SU-DHL-6 (cell line): ENCODE results near the gene GNPNAT1.
A peak's percentile ranks its signal among the peaks of the same experiment; 100 is the strongest.

Experiments
- H2AFZ ChIP-seq: fragments of 200-600 bp; sonication (generic); 2 replicates; pipeline ENCODE4 v1.6.1; 2014; ENCODE audit warnings: low read depth, mild to moderate bottlenecking, moderate library complexity, mixed read lengths, antibody characterized with exemption, low read length; ENCODE audit not compliant: severe bottlenecking
- H3F3A ChIP-seq: fragments of 200-600 bp; shearing (Covaris generic); 2 replicates; pipeline ENCODE4 v1.6.0; 2016; ENCODE audit warnings: antibody characterized with exemption, mild to moderate bottlenecking; ENCODE audit not compliant: insufficient read depth
- H3K27ac ChIP-seq: fragments of 200-600 bp; sonication (generic); 2 replicates; pipeline ENCODE4 v1.5.1; 2016; ENCODE audit warnings: low read depth, mild to moderate bottlenecking, low read length, moderate library complexity, mixed read lengths
- H3K27me3 ChIP-seq: fragments of 200-600 bp; sonication (generic), shearing (Covaris generic); 2 replicates; pipeline ENCODE4 v1.6.0; 2014; ENCODE audit warnings: mild to moderate bottlenecking, low read length
- H3K36me3 ChIP-seq: fragments of 200-600 bp; sonication (generic); 2 replicates; pipeline ENCODE4 v1.6.1; 2014; ENCODE audit warnings: mild to moderate bottlenecking, low read length, mixed read lengths
- H3K4me2 ChIP-seq: fragments of 300-600, 200-600 bp; shearing (Covaris generic), sonication (generic); 2 replicates; pipeline ENCODE4 v1.6.0; 2014; ENCODE audit warnings: low read length, low read depth, mild to moderate bottlenecking; ENCODE audit not compliant: poor library complexity, severe bottlenecking
- H3K4me3 ChIP-seq: fragments of 200-600 bp; sonication (generic); 2 replicates; pipeline ENCODE4 v1.5.1; 2014; ENCODE audit warnings: antibody characterized with exemption, low read length, mild to moderate bottlenecking, mixed read lengths; ENCODE audit not compliant: insufficient read depth, poor library complexity, severe bottlenecking
- H3K79me2 ChIP-seq: fragments of 200-600 bp; sonication (generic); 2 replicates; pipeline ENCODE4 v1.6.1; 2014; ENCODE audit warnings: mild to moderate bottlenecking, low read length, moderate library complexity; ENCODE audit not compliant: insufficient read depth
- H3K9ac ChIP-seq: fragments of 200-600 bp; sonication (generic); 2 replicates; pipeline ENCODE4 v1.7.0; 2014; ENCODE audit warnings: mild to moderate bottlenecking, low read length
- H3K9me2 ChIP-seq: fragments of 200-600 bp; sonication (generic); replicated peaks from 2 replicates; pipeline ENCODE4 v1.6.1; 2014; ENCODE audit warnings: low read length; ENCODE audit not compliant: insufficient read depth
- H3K9me3 ChIP-seq: fragments of 200-600 bp; sonication (generic); 2 replicates; pipeline ENCODE4 v1.6.1; 2014; ENCODE audit warnings: low read length, mixed read lengths; ENCODE audit not compliant: insufficient read depth
- H4K20me1 ChIP-seq: fragments of 200-600 bp; sonication (generic); 2 replicates; pipeline ENCODE4 v1.6.1; 2014; ENCODE audit warnings: low read depth, mild to moderate bottlenecking, antibody characterized with exemption, low read length, moderate library complexity, mixed read lengths
- EZH2phosphoT487 ChIP-seq: fragments of 200-600 bp; sonication (generic), shearing (Covaris generic); conservative IDR thresholded peaks from 2 replicates; pipeline ENCODE4 v1.6.1; 2018; ENCODE audit warnings: mild to moderate bottlenecking, antibody characterized with exemption, low read length, moderate library complexity, mixed read lengths
- TF ChIP-seq, protein P1 (sequence below): fragments of 200-600 bp; sonication (generic); IDR thresholded peaks from one replicate; pipeline ENCODE4 v1.5.1; 2017; ENCODE audit warnings: antibody characterized with exemption, mild to moderate bottlenecking, low read length, moderate library complexity; ENCODE audit not compliant: insufficient read depth, poor library complexity, severe bottlenecking

Gene GNPNAT1

DNA sequence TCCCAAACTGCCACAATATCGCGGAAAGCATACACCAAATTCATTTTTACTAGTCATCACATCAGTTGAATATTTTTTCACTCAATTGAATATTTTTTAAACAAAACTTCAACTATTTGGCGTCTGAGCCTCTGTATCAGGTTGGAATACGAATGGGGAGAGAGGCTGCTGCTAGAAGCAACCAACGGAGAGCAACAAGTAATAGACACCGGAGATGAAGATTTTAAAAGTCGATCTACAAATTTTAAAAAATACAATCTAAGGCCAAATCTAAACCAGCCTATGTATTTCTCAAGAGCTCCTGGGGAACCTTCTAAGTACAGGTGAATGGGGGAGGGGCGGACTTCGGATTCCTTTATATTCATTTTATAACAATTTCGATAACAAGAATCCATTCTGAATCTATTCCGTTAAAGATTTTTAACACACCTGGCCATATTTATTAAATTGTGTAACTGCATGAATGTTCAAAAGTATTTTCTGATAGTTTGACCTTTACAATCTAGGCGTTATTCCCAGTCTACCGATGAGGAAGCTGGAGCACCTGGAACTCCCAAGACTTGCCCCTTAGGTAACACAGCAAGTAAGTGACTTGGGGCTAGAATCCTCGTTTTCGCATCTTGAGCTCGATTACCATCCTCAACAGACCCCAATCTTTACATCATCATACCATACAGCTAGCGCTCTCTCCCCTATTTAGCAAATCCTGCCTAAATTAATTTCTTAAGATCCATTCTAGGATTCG lies 1.2 kb downstream of the GNPNAT1 start:
- Histone ChIP-seq H4K20me1 (no peaks in the 10 kb centered on the region), H3K27ac (no peak overlapping the region), H3K9me3 (no peaks in the 10 kb centered on the region), H3K9me2 (no peaks in the 10 kb centered on the region), H3K27me3 (no peaks in the 10 kb centered on the region), H3F3A (peaks cover 18% of the 10 kb centered on the region), H3K9ac (peak overlapping the region; percentile 78), H3K36me3 (no peaks in the 10 kb centered on the region), H3K79me2 (peaks cover 15% of the 10 kb centered on the region; the same call in 1 of the 2 replicates), H2AFZ (peak overlapping the region; percentile 91), H3K4me3 (peak overlapping the region; percentile 74), H3K4me2 (peak overlapping the region; percentile 74)
- TF ChIP-seq, protein P1, sequence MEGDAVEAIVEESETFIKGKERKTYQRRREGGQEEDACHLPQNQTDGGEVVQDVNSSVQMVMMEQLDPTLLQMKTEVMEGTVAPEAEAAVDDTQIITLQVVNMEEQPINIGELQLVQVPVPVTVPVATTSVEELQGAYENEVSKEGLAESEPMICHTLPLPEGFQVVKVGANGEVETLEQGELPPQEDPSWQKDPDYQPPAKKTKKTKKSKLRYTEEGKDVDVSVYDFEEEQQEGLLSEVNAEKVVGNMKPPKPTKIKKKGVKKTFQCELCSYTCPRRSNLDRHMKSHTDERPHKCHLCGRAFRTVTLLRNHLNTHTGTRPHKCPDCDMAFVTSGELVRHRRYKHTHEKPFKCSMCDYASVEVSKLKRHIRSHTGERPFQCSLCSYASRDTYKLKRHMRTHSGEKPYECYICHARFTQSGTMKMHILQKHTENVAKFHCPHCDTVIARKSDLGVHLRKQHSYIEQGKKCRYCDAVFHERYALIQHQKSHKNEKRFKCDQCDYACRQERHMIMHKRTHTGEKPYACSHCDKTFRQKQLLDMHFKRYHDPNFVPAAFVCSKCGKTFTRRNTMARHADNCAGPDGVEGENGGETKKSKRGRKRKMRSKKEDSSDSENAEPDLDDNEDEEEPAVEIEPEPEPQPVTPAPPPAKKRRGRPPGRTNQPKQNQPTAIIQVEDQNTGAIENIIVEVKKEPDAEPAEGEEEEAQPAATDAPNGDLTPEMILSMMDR = no peak
- TF ChIP-seq EZH2phosphoT487 = no peak

DNA sequence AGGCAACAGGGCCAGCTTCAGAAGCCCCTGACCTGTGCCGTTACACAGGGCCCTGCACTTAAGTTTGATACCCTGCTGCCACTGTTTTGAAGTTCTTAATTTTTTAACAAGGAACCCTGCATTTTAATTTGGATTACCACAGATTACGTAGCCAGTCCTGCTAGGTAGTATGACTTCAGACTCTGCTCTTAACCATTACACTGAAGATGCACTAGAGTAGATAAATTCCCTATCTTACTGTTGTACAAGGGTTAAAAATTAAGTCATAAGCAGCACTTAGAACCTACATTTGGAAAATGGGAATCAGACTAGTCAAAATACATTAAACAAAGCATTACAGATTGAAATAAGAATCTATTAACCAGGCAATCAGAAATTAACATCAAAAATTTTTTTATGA lies 2.3 kb downstream of the GNPNAT1 start:
- peaks cover 17% of the 10 kb centered on the region for H3K79me2 ChIP-seq

DNA sequence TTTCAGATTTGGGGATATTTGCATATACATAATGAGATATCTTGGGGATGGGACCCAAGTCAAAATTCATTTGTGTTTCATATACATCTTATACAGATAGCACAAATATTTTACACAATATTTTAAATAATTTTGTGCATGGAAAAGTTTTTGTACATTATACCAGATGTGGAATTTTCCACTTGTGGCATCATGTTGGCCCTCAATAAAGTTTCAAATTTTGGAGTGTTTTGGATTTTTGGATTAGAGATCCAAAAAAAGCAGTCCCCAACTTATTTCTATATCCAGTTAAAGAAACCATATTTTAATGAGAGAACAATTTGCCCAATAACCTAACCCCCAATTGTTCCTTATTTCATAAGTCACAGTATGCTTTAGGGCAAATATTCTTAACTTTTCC lies 4.5 kb downstream of the GNPNAT1 start:
- Histone ChIP-seq H3K4me3 (no peak overlapping the region), H3F3A (peaks cover 20% of the 10 kb centered on the region), H3K79me2 (peaks cover 18% of the 10 kb centered on the region), H3K9me3 (no peaks in the 10 kb centered on the region), H2AFZ (no peak overlapping the region), H3K4me2 (no peak overlapping the region), H4K20me1 (no peaks in the 10 kb centered on the region), H3K9ac (no peak overlapping the region), H3K9me2 (no peaks in the 10 kb centered on the region), H3K27me3 (no peaks in the 10 kb centered on the region), H3K27ac (no peak overlapping the region), H3K36me3 (peaks cover 13% of the 10 kb centered on the region; the same call in 1 of the 2 replicates)
- no peak for TF ChIP-seq EZH2phosphoT487
- TF ChIP-seq, protein P1 = no peak

More for the DNA sequence above, 2.3 kb downstream of the GNPNAT1 start:
- Histone ChIP-seq H3K27ac (no peak overlapping the region), H3K36me3 (no peaks in the 10 kb centered on the region), H3K9me2 (no peaks in the 10 kb centered on the region), H2AFZ (no peak overlapping the region), H3K9me3 (no peaks in the 10 kb centered on the region), H4K20me1 (no peaks in the 10 kb centered on the region), H3F3A (peaks cover 20% of the 10 kb centered on the region), H3K4me3 (no peak overlapping the region), H3K4me2 (peak overlapping the region; percentile 74), H3K9ac (no peak overlapping the region), H3K27me3 (no peaks in the 10 kb centered on the region)
- TF ChIP-seq EZH2phosphoT487 = no peak
- TF ChIP-seq, protein P1 = no peak
